HG03439 (cell line): Measurements from ENCODE around the gene RUBCN.
"Not testable (repeated sequence)": the region's sequence is repeated elsewhere in the genome, so short reads cannot be mapped to it uniquely, and the experiment has no call there.

Experiments
- ATAC-seq: cut with Tn5 transposase; IDR thresholded peaks from one replicate; pipeline ENCODE4 v1.9.1; 2021; ENCODE audit warnings: mild to moderate bottlenecking, moderate library complexity; ENCODE audit not compliant: unreplicated experiment

RUBCN gene

DNA sequence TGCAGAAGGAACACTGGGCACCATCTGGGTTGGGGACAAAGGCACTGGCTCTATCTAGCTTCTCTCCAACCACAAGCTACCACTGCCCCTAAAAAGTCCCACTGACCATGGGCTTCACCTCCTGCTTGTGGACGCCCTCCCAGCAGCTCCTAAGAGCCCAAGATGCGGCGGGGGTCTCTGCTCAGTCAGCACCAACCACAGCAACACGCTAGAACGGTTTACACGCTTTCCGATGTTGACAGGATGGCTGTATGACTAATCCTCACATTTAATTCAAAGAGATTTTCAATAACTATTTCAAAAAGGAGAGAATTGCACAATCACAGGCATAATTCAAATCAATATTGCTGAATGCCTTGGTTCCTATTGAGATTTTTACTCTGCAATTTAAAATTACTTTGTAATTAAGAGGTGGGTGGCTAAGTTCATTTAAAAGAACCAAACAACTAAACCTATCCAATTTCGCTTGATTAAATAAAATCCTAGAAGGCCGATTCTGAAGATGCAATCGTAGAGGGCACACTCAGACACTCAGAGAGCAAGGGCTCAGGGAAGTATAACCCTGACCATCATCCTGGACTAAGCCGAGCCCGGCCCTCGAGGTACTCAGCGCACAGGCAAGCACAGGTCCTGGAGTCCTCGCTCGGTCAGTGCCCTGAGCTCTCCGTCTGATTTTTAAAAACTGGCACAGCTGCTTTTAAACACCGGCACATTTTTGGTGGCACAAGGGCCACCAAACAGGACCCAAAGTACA is 110.1 kb downstream of the RUBCN start:
- not testable (repeated sequence) for ATAC-seq

DNA sequence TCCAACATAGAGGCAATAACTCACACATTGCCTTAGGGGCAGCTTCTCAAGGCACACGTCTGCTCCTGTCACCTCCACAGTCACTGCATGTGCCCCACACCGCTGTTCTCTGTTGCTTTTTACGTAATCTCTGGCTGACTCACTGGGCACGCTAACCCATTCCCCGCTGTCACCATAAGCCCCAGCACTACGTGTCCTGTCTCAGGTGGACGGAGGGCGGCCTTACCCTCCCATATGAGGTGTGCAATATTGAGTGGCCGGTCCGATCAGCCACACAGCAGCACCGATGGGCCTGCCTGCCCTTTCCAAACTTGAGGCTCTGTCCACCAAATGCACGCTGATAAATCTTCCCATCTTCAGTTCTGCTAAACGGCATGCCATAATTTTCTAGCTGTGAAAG is 115.2 kb downstream of the RUBCN start:
- not testable (repeated sequence) for ATAC-seq
